ENCODE measurements around the gene TRIM14. TPM values are rescaled to one million over a fixed set of nuclear protein-coding genes. Genes with fewer than 3 reads are reported as not detected.

The TRIM14 gene
- polyA plus RNA-seq, 2 of the 4 experiments (the other 2 are of a cell fraction), result 8.8 to 9.2 TPM

DNA sequence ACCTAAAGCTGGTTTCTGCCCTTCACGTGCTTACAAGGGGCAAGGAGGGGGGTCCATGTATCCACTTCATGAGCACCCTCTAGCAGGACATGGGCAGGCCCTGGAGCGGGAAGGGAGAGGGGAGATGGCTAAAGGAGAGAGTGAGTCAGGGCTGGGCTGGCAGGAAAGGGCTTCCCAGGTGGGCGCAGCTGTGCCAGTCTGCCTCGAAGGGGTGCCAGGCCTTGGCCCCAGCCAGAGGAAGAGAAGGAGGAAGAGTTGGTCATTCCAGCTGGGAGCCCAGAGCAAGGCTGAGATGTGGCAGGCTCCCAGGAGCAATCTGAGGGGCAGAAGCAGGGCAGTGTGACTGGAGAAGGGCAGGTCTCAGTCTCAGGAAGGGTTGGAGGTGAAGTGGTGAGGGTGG lies 24.7 kb downstream of the TRIM14 start:
- H3K27ac ChIP-seq, result no peak overlapping the region
- H3K4me2 ChIP-seq, result no peak overlapping the region
- FAIRE-seq (no peak), DNase-seq (ENCODE audit: low read depth in 1 of 2, low spot score in 1 of 2) (no peak), ATAC-seq (no peak)
- H3K4me1 ChIP-seq, result no peaks in the 10 kb centered on the region
- CTCF ChIA-PET, result interaction anchor here (1.0 to 2.7 kb wide), 4 partner anchors 8 to 111 kb away, joined by 3 to 8 read pairs (median 4); no protein-coding TSS in a partner anchor
- TF ChIP-seq ZFP36 (IDR thresholded peaks at IDR 0.05; ENCODE audit: borderline replicate concordance, partially characterized antibody), result no peak
- TF ChIP-seq RFX5 (IDR thresholded peaks at IDR 0.05), result no peak
- TF ChIP-seq RNF2 (IDR thresholded peaks at IDR 0.05; ENCODE audit: borderline replicate concordance, low read depth), result no peak
- no peak for TF ChIP-seq NPAS2 (CRISPR knock-in tag; IDR thresholded peaks at IDR 0.05; ENCODE audit: borderline replicate concordance)
- no peak for TF ChIP-seq EHF (CRISPR knock-in tag; IDR thresholded peaks at IDR 0.05)
- TF ChIP-seq, protein P1, sequence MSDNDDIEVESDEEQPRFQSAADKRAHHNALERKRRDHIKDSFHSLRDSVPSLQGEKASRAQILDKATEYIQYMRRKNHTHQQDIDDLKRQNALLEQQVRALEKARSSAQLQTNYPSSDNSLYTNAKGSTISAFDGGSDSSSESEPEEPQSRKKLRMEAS (IDR thresholded peaks at IDR 0.05), result no peak
- no peak for TF ChIP-seq HOXB5 (CRISPR knock-in tag; IDR thresholded peaks at IDR 0.05)
- TF ChIP-seq SMC3 (IDR thresholded peaks at IDR 0.05), result no peak
- TF ChIP-seq, protein P2, sequence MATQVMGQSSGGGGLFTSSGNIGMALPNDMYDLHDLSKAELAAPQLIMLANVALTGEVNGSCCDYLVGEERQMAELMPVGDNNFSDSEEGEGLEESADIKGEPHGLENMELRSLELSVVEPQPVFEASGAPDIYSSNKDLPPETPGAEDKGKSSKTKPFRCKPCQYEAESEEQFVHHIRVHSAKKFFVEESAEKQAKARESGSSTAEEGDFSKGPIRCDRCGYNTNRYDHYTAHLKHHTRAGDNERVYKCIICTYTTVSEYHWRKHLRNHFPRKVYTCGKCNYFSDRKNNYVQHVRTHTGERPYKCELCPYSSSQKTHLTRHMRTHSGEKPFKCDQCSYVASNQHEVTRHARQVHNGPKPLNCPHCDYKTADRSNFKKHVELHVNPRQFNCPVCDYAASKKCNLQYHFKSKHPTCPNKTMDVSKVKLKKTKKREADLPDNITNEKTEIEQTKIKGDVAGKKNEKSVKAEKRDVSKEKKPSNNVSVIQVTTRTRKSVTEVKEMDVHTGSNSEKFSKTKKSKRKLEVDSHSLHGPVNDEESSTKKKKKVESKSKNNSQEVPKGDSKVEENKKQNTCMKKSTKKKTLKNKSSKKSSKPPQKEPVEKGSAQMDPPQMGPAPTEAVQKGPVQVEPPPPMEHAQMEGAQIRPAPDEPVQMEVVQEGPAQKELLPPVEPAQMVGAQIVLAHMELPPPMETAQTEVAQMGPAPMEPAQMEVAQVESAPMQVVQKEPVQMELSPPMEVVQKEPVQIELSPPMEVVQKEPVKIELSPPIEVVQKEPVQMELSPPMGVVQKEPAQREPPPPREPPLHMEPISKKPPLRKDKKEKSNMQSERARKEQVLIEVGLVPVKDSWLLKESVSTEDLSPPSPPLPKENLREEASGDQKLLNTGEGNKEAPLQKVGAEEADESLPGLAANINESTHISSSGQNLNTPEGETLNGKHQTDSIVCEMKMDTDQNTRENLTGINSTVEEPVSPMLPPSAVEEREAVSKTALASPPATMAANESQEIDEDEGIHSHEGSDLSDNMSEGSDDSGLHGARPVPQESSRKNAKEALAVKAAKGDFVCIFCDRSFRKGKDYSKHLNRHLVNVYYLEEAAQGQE (IDR thresholded peaks at IDR 0.05), result no peak
- no peak for TF ChIP-seq HDAC2 (IDR thresholded peaks at IDR 0.05)
- no peak for TF ChIP-seq HOXA7 (CRISPR knock-in tag; IDR thresholded peaks at IDR 0.05)
- TF ChIP-seq, protein P3, sequence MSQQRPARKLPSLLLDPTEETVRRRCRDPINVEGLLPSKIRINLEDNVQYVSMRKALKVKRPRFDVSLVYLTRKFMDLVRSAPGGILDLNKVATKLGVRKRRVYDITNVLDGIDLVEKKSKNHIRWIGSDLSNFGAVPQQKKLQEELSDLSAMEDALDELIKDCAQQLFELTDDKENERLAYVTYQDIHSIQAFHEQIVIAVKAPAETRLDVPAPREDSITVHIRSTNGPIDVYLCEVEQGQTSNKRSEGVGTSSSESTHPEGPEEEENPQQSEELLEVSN (IDR thresholded peaks at IDR 0.05; ENCODE audit: borderline replicate concordance, low read depth), result no peak
- H3K9me3 ChIP-seq, result no peaks in the 10 kb centered on the region
- H3K4me3 ChIP-seq, result no peak overlapping the region
- POLR2A ChIA-PET, result no interaction called here
- 91% methylated on average over 4 of the region's 4 CpGs for WGBS (ENCODE audit: missing lambda C conversion rate)

DNA sequence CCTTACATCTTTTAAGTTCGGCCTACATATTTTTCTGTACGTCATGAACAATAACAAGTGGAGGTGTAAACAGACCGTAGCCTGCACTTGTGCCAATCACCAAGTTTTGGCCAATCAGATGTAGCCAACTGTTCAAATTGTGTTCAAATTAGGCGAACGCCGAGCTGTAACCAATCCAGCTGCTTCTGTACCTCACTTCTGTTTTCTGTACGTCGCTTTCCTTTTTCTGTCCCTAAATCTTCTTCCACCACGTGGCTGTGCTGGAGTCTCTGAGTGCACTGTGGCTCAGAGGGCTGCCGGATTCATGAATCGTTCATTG lies 26.4 kb downstream of the TRIM14 start:
- no peak overlapping the region for H3K4me3 ChIP-seq
- no peak for DNase-seq (ENCODE audit: low read depth in 1 of 2, low spot score in 1 of 2)
- TF ChIP-seq MYC (IDR thresholded peaks at IDR 0.05; ENCODE audit: borderline replicate concordance, low read length) (no peak), CHD4 (IDR thresholded peaks at IDR 0.05; ENCODE audit: borderline replicate concordance) (no peak), TP53 (CRISPR knock-in tag; IDR thresholded peaks at IDR 0.05) (no peak), FOSB (CRISPR knock-in tag; IDR thresholded peaks at IDR 0.05) (no peak), EP300 (IDR thresholded peaks at IDR 0.05) (no peak), PHF8 (IDR thresholded peaks at IDR 0.05; ENCODE audit: borderline replicate concordance, low read depth) (no peak), RAD21 (conservative IDR thresholded peaks at IDR 0.05 in 1 of 2, IDR thresholded peaks at IDR 0.05 in 1 of 2) (no peak), ESRRA (IDR thresholded peaks at IDR 0.05; ENCODE audit: borderline replicate concordance, low read length) (no peak), SREBF2 (IDR thresholded peaks at IDR 0.05) (no peak)
- TF ChIP-seq, protein P4, sequence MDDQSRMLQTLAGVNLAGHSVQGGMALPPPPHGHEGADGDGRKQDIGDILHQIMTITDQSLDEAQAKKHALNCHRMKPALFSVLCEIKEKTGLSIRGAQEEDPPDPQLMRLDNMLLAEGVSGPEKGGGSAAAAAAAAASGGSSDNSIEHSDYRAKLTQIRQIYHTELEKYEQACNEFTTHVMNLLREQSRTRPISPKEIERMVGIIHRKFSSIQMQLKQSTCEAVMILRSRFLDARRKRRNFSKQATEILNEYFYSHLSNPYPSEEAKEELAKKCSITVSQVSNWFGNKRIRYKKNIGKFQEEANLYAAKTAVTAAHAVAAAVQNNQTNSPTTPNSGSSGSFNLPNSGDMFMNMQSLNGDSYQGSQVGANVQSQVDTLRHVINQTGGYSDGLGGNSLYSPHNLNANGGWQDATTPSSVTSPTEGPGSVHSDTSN (IDR thresholded peaks at IDR 0.05), result no peak
- CTCF ChIA-PET, result interaction anchor here (0.5 to 1.6 kb wide), 8 partner anchors 8 to 171 kb away, joined by 3 to 6 read pairs (median 3); no protein-coding TSS in a partner anchor
- no peak overlapping the region for H3K27ac ChIP-seq
- no peak overlapping the region for H3K4me2 ChIP-seq
- POLR2A ChIA-PET, result no interaction called here
- ATAC-seq, result no peak
- 89% methylated on average over 11 of the region's 11 CpGs for WGBS (ENCODE audit: missing lambda C conversion rate)
- H3K4me1 ChIP-seq, result no peaks in the 10 kb centered on the region
- no peaks in the 10 kb centered on the region for H3K9me3 ChIP-seq
- no peak for FAIRE-seq
